Hair follicle dermal papilla cell (primary cell): ENCODE measurements around the gene SLC38A2. TPM values are rescaled to one million over a fixed set of nuclear protein-coding genes. Genes with fewer than 3 reads are reported as not detected.

ENCODE experiments used
- total RNA-seq: library from RNA; depleted of rRNA; stranded (reverse); fragments of >200 nt; gene quantifications from 2 replicates; pipeline ENCODE4 v1.2.3, GENCODE V29; 2012

SLC38A2 gene
- total RNA-seq, result 620 and 665 TPM in 2 replicates

DNA sequence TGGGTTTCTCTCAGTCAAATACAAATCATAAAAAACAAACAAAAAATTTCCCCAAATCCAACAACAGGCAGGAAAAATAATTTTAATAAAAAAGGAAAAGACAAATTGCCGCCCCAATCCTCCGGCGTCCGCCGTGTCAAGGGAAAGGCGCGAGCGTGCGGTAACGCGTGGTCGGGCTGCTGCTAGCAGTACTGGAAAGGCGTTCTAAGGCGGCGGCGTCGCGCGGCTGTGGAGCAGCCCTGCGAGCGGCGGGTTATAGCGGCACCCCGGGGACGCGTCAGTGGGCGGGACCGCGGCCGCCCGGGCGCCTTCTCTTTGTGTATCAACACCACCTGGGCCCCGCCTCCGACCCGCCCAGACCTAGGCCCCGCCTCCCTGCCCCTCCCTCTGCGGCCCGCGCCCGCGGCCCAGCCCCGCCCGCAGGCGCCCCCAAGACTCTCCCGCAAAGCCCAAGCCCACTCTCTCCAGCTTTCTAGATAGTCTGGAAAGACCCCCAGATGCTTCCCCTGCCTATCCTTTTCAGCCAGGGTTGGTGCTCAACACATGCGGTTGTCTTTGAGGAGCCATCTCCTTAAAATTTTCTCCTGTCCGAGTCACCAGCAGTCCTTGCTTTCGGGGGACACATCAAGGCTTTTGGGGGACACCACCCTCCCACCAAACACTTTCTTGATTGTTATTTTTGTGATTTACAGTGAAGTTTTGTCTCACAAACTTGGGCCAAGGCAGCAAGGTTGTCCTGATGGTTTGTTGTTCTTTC lies at the start of gene SLC38A2:
SLC38A2 (minus strand) TSS at position 230 of the 757 bp plus-strand sequence. CDS start 1,480 bp downstream, outside the sequence.

Other genes with a start within 250 kb of the SLC38A2 start
- 5.8 and 13.3 TPM in 2 replicates for gene SLC38A1, start 103.7 kb downstream of the SLC38A2 start, total RNA-seq